Upper lobe of left lung (tissue), 4 donors: ENCODE measurements around the gene MMAB.

Experiments
- CTCF ChIP-seq, 6 experiments: fragments of 450-650 bp in 4 of 6; fragments of 200-600 bp in 2 of 6; sonication (generic) in 2 of 6; IDR thresholded peaks; one replicate each; pipeline ENCODE4 v1.5.1; 2016 to 2019; ENCODE audit warnings: antibody characterized with exemption in 6 of 6
- EP300 ChIP-seq, 4 donors: sonication (generic); formaldehyde crosslinking; IDR thresholded peaks; one replicate each; pipeline ENCODE4 v1.5.1; 2017; ENCODE audit warnings: antibody characterized with exemption in 4 of 4, control low read depth in 2 of 4
- POLR2A ChIP-seq, 4 donors: fragments of 450-650 bp; IDR thresholded peaks; one replicate each; pipeline ENCODE4 v1.5.1; 2016 to 2017; ENCODE audit warnings: antibody characterized with exemption in 4 of 4, mild to moderate bottlenecking in 2 of 4

- TF ChIP-seq CTCF (IDR thresholded peaks at IDR 0.05) (no peak), EP300 (IDR thresholded peaks at IDR 0.05) (no peak), POLR2A (IDR thresholded peaks at IDR 0.05) (no peak)
These were observed 24.1 kb upstream of the MMAB start for GRCh38 chr12:109597414-109597794.
